CD4-positive, alpha-beta T cell (primary cell): ENCODE measurements around the gene SCN1A. TPM values are rescaled to one million over a fixed set of nuclear protein-coding genes. Genes with fewer than 3 reads are reported as not detected.

Experiments
- ATAC-seq: fragments of 200-7000 bp; cut with Tn5 transposase; one replicate; pipeline ENCODE4 v1.10.0; 2022; ENCODE audit warnings: mild to moderate bottlenecking; ENCODE audit not compliant: poor library complexity
- CTCF ChIA-PET: fragments of 350-600 bp; sonication (Branson Sonifier 250); formaldehyde crosslinking; loops from one replicate; lab custom pipeline; 2021; ENCODE audit warnings: antibody characterized with exemption, inconsistent platforms; lab: Charles Lee
- POLR2A ChIA-PET: fragments of 350-600 bp; sonication (Branson Sonifier 250); formaldehyde crosslinking; loops from one replicate; lab custom pipeline; 2021; ENCODE audit warnings: antibody characterized with exemption, inconsistent platforms; lab: Charles Lee
- DNase-seq, 14 experiments: peaks; one replicate each; pipeline ENCODE4 v3.0.0-alpha.2; 2013 to 2020; ENCODE audit warnings: mixed read lengths in 2 of 14
- H3K27ac ChIP-seq, 2 donors: one replicate each; pipeline versions ENCODE4 v1.5.1 to v1.7.0; 2013; ENCODE audit warnings: low read length in 2 of 2, low read depth in 1 of 2, mild to moderate bottlenecking in 1 of 2
- H3K27me3 ChIP-seq, 2 experiments: 1 replicate in 1 of 2; 2 replicates in 1 of 2; pipeline versions ENCODE4 v1.6.1 to v1.7.0; 2013; ENCODE audit warnings: low read length in 2 of 2, control low read depth in 1 of 2, mild to moderate bottlenecking in 1 of 2, moderate library complexity in 1 of 2; ENCODE audit not compliant: insufficient read depth in 2 of 2, control insufficient read depth in 1 of 2
- H3K36me3 ChIP-seq: one replicate; pipeline ENCODE4 v1.6.1; 2013; ENCODE audit warnings: low read length, control low read depth; ENCODE audit not compliant: insufficient read depth
- H3K4me1 ChIP-seq: one replicate; pipeline ENCODE4 v1.6.1; 2013; ENCODE audit warnings: low read length, control low read depth; ENCODE audit not compliant: insufficient read depth
- H3K4me3 ChIP-seq: one replicate; pipeline ENCODE4 v1.5.1; 2013; ENCODE audit warnings: mild to moderate bottlenecking, low read length, moderate library complexity
- H3K9me3 ChIP-seq, 2 experiments: 1 replicate in 1 of 2; 2 replicates in 1 of 2; pipeline versions ENCODE4 v1.6.1 to v1.7.0; 2013; ENCODE audit warnings: low read length in 2 of 2, mild to moderate bottlenecking in 2 of 2, control low read depth in 1 of 2, moderate library complexity in 1 of 2; ENCODE audit not compliant: control insufficient read depth in 1 of 2, insufficient read depth in 1 of 2
- H3K27ac Mint-ChIP-seq: one replicate; pipeline ENCODE4 v1.8.0; 2020; ENCODE audit warnings: mixed read lengths
- H3K27me3 Mint-ChIP-seq: one replicate; pipeline ENCODE4 v1.8.0; 2021; ENCODE audit warnings: mixed read lengths
- H3K36me3 Mint-ChIP-seq: one replicate; pipeline ENCODE4 v1.8.0; 2021; ENCODE audit warnings: low read depth, mixed read lengths
- H3K4me1 Mint-ChIP-seq: one replicate; pipeline ENCODE4 v1.8.0; 2021; ENCODE audit warnings: low read depth, mixed read lengths
- H3K4me3 Mint-ChIP-seq: one replicate; pipeline ENCODE4 v1.8.0; 2020; ENCODE audit warnings: mild to moderate bottlenecking, mixed read lengths
- H3K9me3 Mint-ChIP-seq: one replicate; pipeline ENCODE4 v1.8.0; 2020; ENCODE audit warnings: mixed read lengths
- CTCF ChIP-seq: fragments of 200-600 bp; IDR thresholded peaks from one replicate; pipeline ENCODE4 v1.8.0; 2022; ENCODE audit warnings: antibody characterized with exemption, mild to moderate bottlenecking
- intact Hi-C, 2 experiments: fragments of 100-400 bp; cut with DNase I in 1 of 2; cut with micrococcal nuclease in 1 of 2; formaldehyde crosslinking; loops; one replicate each; pipeline versions ENCODE4 v1.15.1 to v1.9.0; 2023 to 2025; cut with DNase I, micrococcal nuclease
- total RNA-seq, 174 experiments: library from RNA in 2 of 174; stranded (reverse) in 2 of 174; gene quantifications; one replicate each; pipeline ENCODE4 v1.2.3 and lab custom pipeline; 2021 to 2026

Gene SCN1A
- total RNA-seq, 2 experiments from 2014 or later: not detected

DNA sequence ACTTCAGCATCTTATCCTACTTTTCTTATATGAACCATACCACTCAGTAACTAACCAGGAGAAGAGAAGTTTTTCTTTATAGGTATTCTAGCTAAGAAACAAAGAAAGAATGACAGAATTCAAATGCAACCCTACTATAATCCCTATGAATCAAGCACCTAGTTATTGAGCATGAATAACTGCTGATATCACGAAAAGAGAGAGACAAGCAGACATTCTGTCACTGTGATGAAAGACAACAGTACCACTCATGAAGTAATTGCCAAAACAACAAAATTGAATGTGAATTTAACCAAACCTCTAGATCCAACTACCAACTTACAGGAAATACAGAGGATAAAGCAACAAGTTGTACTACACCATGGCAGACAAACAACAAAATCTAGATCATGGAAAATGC, 189.6 kb downstream of the SCN1A start:
- H3K36me3 Mint-ChIP-seq: peaks cover 91% of the 10 kb centered on the region
- POLR2A ChIA-PET: no interaction called here
- DNase-seq: no peak
- H3K27ac ChIP-seq: no peak overlapping the region
- ATAC-seq: no peak
- H3K4me1 ChIP-seq: no peaks in the 10 kb centered on the region
- no peak overlapping the region for H3K4me3 ChIP-seq
- no peaks in the 10 kb centered on the region for H3K9me3 Mint-ChIP-seq
- no peak overlapping the region for H3K27ac Mint-ChIP-seq
- H3K27me3 Mint-ChIP-seq: no peaks in the 10 kb centered on the region
- no peaks in the 10 kb centered on the region for H3K27me3 ChIP-seq
- H3K4me1 Mint-ChIP-seq: peaks cover 19% of the 10 kb centered on the region
- intact Hi-C loops: no loop called here
- TF ChIP-seq CTCF: no peak
- no peaks in the 10 kb centered on the region for H3K9me3 ChIP-seq
- CTCF ChIA-PET: no interaction called here
- H3K4me3 Mint-ChIP-seq: no peak overlapping the region
- peaks cover 48% of the 10 kb centered on the region for H3K36me3 ChIP-seq

Other genes with a start within 250 kb of the SCN1A start
- 10 to 100 TPM; 22.9 to 25.4 TPM for gene TTC21B, start 174.2 kb downstream of the SCN1A start, total RNA-seq
- under 1 TPM; 0.14 to 0.17 TPM for gene SCN9A, start 247.9 kb upstream of the SCN1A start, total RNA-seq